B cell (primary cell): ENCODE data around the gene NCEH1. TPM values are rescaled to one million over a fixed set of nuclear protein-coding genes. Genes with fewer than 3 reads are reported as not detected.

ENCODE experiments used
- ATAC-seq: fragments of 200-7000 bp; cut with Tn5 transposase; one replicate; pipeline ENCODE4 v1.10.0; 2021; ENCODE audit warnings: low read depth, mild to moderate bottlenecking, moderate number of reproducible peaks, moderate library complexity
- CTCF ChIA-PET: fragments of 350-600 bp; sonication (Branson Sonifier 250); formaldehyde crosslinking; loops from one replicate; lab custom pipeline; 2021; ENCODE audit warnings: antibody characterized with exemption, inconsistent platforms; lab: Charles Lee
- POLR2A ChIA-PET: fragments of 350-600 bp; sonication (Branson Sonifier 250); formaldehyde crosslinking; loops from one replicate; lab custom pipeline; 2021; ENCODE audit warnings: antibody characterized with exemption; lab: Charles Lee
- DNase-seq: peaks from one replicate; pipeline ENCODE4 v3.0.0; 2013
- H2AFZ ChIP-seq: 2 replicates; pipeline ENCODE4 v1.6.1; 2012; ENCODE audit warnings: mild to moderate bottlenecking, low read depth, low read length; ENCODE audit not compliant: insufficient read depth, poor library complexity, severe bottlenecking
- H3K27ac ChIP-seq, 2 donors: 1 replicate in 1 of 2; 2 replicates in 1 of 2; pipeline ENCODE4 v1.5.1; 2012 to 2013; ENCODE audit warnings: low read length in 2 of 2, mild to moderate bottlenecking in 2 of 2, moderate library complexity in 1 of 2
- H3K27me3 ChIP-seq, 4 experiments: fragments of 200-600 bp in 1 of 4; sonication (generic) in 1 of 4; replicated peaks in 1 of 4; 1 replicate in 2 of 4; 2 replicates in 2 of 4; pipeline versions ENCODE4 v1.6.1 to v1.7.0; 2013 to 2016; ENCODE audit warnings: low read length in 3 of 4, mild to moderate bottlenecking in 2 of 4, mixed read lengths in 1 of 4, moderate library complexity in 1 of 4; ENCODE audit not compliant: insufficient read depth in 4 of 4, control insufficient read depth in 3 of 4; ENCODE audit errors: control extremely low read depth in 1 of 4
- H3K36me3 ChIP-seq, 2 experiments: replicated peaks in 1 of 2; 1 replicate in 1 of 2; 2 replicates in 1 of 2; pipeline versions ENCODE4 v1.6.1 to v1.7.1; 2013; ENCODE audit warnings: low read length in 1 of 2; ENCODE audit not compliant: insufficient read depth in 2 of 2, control insufficient read depth in 1 of 2; ENCODE audit errors: control extremely low read depth in 1 of 2, extremely low read depth in 1 of 2
- H3K4me1 ChIP-seq, 2 donors: fragments of 200-600 bp in 1 of 2; sonication (generic) in 1 of 2; 1 replicate in 1 of 2; 2 replicates in 1 of 2; pipeline versions ENCODE4 v1.5.1 to v1.6.1; 2013 to 2017; ENCODE audit warnings: low read length in 2 of 2; ENCODE audit not compliant: control insufficient read depth in 2 of 2, insufficient read depth in 2 of 2
- H3K4me2 ChIP-seq: replicated peaks from 2 replicates; pipeline ENCODE3; 2012; ENCODE audit warnings: mild to moderate bottlenecking, low read depth, low read length; ENCODE audit not compliant: poor library complexity, severe bottlenecking
- H3K4me3 ChIP-seq, 5 experiments: fragments of 200-600 bp in 1 of 5; sonication (generic) in 1 of 5; 1 replicate in 3 of 5; 2 replicates in 2 of 5; pipeline versions ENCODE4 v1.5.1 to v1.7.0; 2011 to 2016; ENCODE audit warnings: low read length in 4 of 5, mild to moderate bottlenecking in 4 of 5, low read depth in 2 of 5, control low read depth in 1 of 5, moderate library complexity in 1 of 5; ENCODE audit not compliant: insufficient read depth in 1 of 5; ENCODE audit errors: control extremely low read depth in 1 of 5, extremely low read depth in 1 of 5
- H3K79me2 ChIP-seq: fragments of 200-600 bp; sonication (generic); one replicate; pipeline ENCODE4 v1.6.0; 2016; ENCODE audit warnings: low read length; ENCODE audit not compliant: control insufficient read depth, insufficient read depth
- H3K9ac ChIP-seq: fragments of 200-600 bp; sonication (generic); 2 replicates; pipeline ENCODE4 v1.6.1; 2017; ENCODE audit warnings: mild to moderate bottlenecking, low read length, moderate library complexity
- H3K9me3 ChIP-seq, 3 donors: one replicate each; pipeline versions ENCODE4 v1.6.1 to v1.7.1; 2013; ENCODE audit warnings: low read length in 2 of 3; ENCODE audit not compliant: control insufficient read depth in 2 of 3, insufficient read depth in 1 of 3; ENCODE audit errors: control extremely low read depth in 1 of 3
- H4K20me1 ChIP-seq: 2 replicates; pipeline ENCODE4 v1.6.0; 2012; ENCODE audit warnings: mild to moderate bottlenecking, low read length; ENCODE audit not compliant: insufficient read depth, control insufficient read depth, poor library complexity, severe bottlenecking
- H3K27ac Mint-ChIP-seq: one replicate; pipeline ENCODE4 v1.8.0; 2021; ENCODE audit warnings: mixed read lengths
- H3K27me3 Mint-ChIP-seq: one replicate; pipeline ENCODE4 v1.8.0; 2021; ENCODE audit warnings: mixed read lengths
- H3K4me1 Mint-ChIP-seq: one replicate; pipeline ENCODE4 v1.8.0; 2021; ENCODE audit warnings: mixed read lengths
- H3K4me3 Mint-ChIP-seq: one replicate; pipeline ENCODE4 v1.8.0; 2021; ENCODE audit warnings: mixed read lengths
- H3K9me3 Mint-ChIP-seq: one replicate; pipeline ENCODE4 v1.8.0; 2022; ENCODE audit warnings: mixed read lengths; ENCODE audit not compliant: insufficient read depth
- CTCF ChIP-seq: fragments of 200-600 bp; IDR thresholded peaks from one replicate; pipeline ENCODE4 v1.8.0; 2022; ENCODE audit warnings: antibody characterized with exemption, mild to moderate bottlenecking
- EZH2 ChIP-seq: IDR thresholded peaks from 2 replicates; pipeline ENCODE4 v1.6.1; 2012; ENCODE audit warnings: borderline replicate concordance, low read depth, mild to moderate bottlenecking, moderate library complexity, low read length; ENCODE audit not compliant: insufficient read depth, poor library complexity, severe bottlenecking
- whole genome bisulfite sequencing: methylation state at CpG from one replicate; pipeline ENCODE4 v1.1.5; 2013; ENCODE audit warnings: missing lambda C conversion rate; ENCODE audit not compliant: insufficient coverage; 5-methylcytosine and 5-hydroxymethylcytosine counted together
- intact Hi-C: fragments of 100-400 bp; cut with micrococcal nuclease; formaldehyde crosslinking; loops from one replicate; pipeline ENCODE4 v1.10.0; 2022
- polyA plus RNA-seq: library from polyadenylated mRNA; depleted of rRNA; stranded (reverse); fragments of >200 nt; gene quantifications from 2 replicates; pipeline ENCODE4 v1.2.3, GENCODE V29; 2012
- total RNA-seq, 2 donors: library from RNA; stranded (reverse); fragments of 120-200 nt in 1 of 2; gene quantifications; 1 replicate in 1 of 2; 2 replicates in 1 of 2; pipeline versions ENCODE4 v1.2.3 to v1.2.4, GENCODE V29; 2013 to 2022

The NCEH1 gene
- total and polyA plus RNA-seq, 2 donors (not counting 1 experiment from before 2014, with no cell fraction given), result 3.4 to 8.6 TPM

- H3K27ac Mint-ChIP-seq, result no peak overlapping the region
- no peak overlapping the region for H2AFZ ChIP-seq
- H3K4me2 ChIP-seq, result no peak overlapping the region
- H3K27me3 Mint-ChIP-seq, result no peaks in the 10 kb centered on the region
- H4K20me1 ChIP-seq, result no peaks in the 10 kb centered on the region
- 100% methylated on average over 3 of the region's 5 CpGs for WGBS
- intact Hi-C loops, result no loop called here
- no peaks in the 10 kb centered on the region for H3K9me3 ChIP-seq
- CTCF ChIA-PET, result interaction anchor here (0.9 kb wide), 1 partner anchor 20 kb away, joined by 4 read pairs; no protein-coding TSS in a partner anchor
- no peak overlapping the region for H3K9ac ChIP-seq
- DNase-seq (no peak), ATAC-seq (no peak)
- H3K79me2 ChIP-seq, result no peaks in the 10 kb centered on the region
- H3K4me3 Mint-ChIP-seq, result no peak overlapping the region
- no peaks in the 10 kb centered on the region for H3K9me3 Mint-ChIP-seq
- no peaks in the 10 kb centered on the region for H3K4me1 ChIP-seq
- H3K27ac ChIP-seq, result no peak overlapping the region
- POLR2A ChIA-PET, result no interaction called here
- H3K27me3 ChIP-seq, result no peaks in the 10 kb centered on the region
- TF ChIP-seq EZH2 (no peak), CTCF (no peak)
- peaks cover 0 to 13% of the 10 kb centered on the region in 2 experiments for H3K36me3 ChIP-seq
- no peaks in the 10 kb centered on the region for H3K4me1 Mint-ChIP-seq
- H3K4me3 ChIP-seq, result no peak overlapping the region
These were observed 67.2 kb downstream of the NCEH1 start for GRCh38 chr3:172643506-172644179.

- Mint-ChIP-seq H3K4me1 (no peaks in the 10 kb centered on the region), H3K27ac (no peak overlapping the region), H3K27me3 (no peaks in the 10 kb centered on the region), H3K4me3 (no peak overlapping the region), H3K9me3 (no peaks in the 10 kb centered on the region)
- 89% methylated on average over 3 of the region's 5 CpGs for WGBS
- Histone ChIP-seq H3K27ac (no peak overlapping the region), H3K79me2 (no peaks in the 10 kb centered on the region), H4K20me1 (no peaks in the 10 kb centered on the region), H3K9ac (no peak overlapping the region), H2AFZ (no peak overlapping the region), H3K4me1 (no peaks in the 10 kb centered on the region), H3K27me3 (no peaks in the 10 kb centered on the region), H3K36me3 (peaks cover 0 to 13% of the 10 kb centered on the region in 2 experiments), H3K4me2 (no peak overlapping the region), H3K9me3 (no peaks in the 10 kb centered on the region), H3K4me3 (no peak overlapping the region)
- intact Hi-C loops, result no loop called here
- POLR2A ChIA-PET, result no interaction called here
- CTCF ChIA-PET, result interaction anchor here (0.9 kb wide), 1 partner anchor 17 kb away, joined by 3 read pairs; no protein-coding TSS in a partner anchor
- no peak for DNase-seq
- no peak for TF ChIP-seq CTCF
- no peak for TF ChIP-seq EZH2
- ATAC-seq, result no peak
These were observed 69.6 kb downstream of the NCEH1 start for GRCh38 chr3:172641291-172641690.
